A549 (cell line): ENCODE results near the gene THRA. TPM values are rescaled to one million over a fixed set of nuclear protein-coding genes. Genes with fewer than 3 reads are reported as not detected.

Experiments used
- ATAC-seq, 2 experiments: fragments of 200-7000 bp in 1 of 2; fragments of >200 bp in 1 of 2; cut with Nextera tagmentation in 1 of 2; cut with Tn5 transposase in 1 of 2; 3 replicates each; pipeline versions ENCODE4 v1.8.0 to v1.9.1; 2018 to 2020; ENCODE audit warnings: mild to moderate bottlenecking in 1 of 2, moderate library complexity in 1 of 2
- CTCF ChIA-PET: fragments of 300-600 bp; sonication (Branson Sonifier 250); formaldehyde crosslinking; extraction: SDS; loops from one replicate; lab custom pipeline; 2021; ENCODE audit warnings: antibody characterized with exemption, inconsistent platforms; lab: Yijun Ruan, JAX
- POLR2A ChIA-PET: fragments of 350-600 bp; formaldehyde crosslinking; extraction: SDS; loops from one replicate; lab custom pipeline; 2021; ENCODE audit warnings: antibody characterized with exemption, inconsistent platforms; lab: Yijun Ruan, JAX
- DNase-seq, 2 experiments: peaks; one replicate each; pipeline versions ENCODE4 v3.0.0 to v3.0.0-alpha.2; 2011 to 2016; ENCODE audit warnings: low read depth in 1 of 2, low spot score in 1 of 2
- FAIRE-seq: peaks from 2 replicates; lab custom pipeline; 2011; peaks lifted over from hg19 to GRCh38; lab: Jason Lieb, UNC
- H3K27ac ChIP-seq, 2 experiments: fragments of >200 bp; sonication (Bioruptor Twin); formaldehyde crosslinking; 3 replicates each; pipeline ENCODE4 v1.5.1; 2016 to 2017
- H3K4me1 ChIP-seq: fragments of >200 bp; sonication (Bioruptor Twin); formaldehyde crosslinking; 3 replicates; pipeline ENCODE4 v1.6.1; 2016
- H3K4me2 ChIP-seq: fragments of >200 bp; sonication (Bioruptor Twin); formaldehyde crosslinking; 3 replicates; pipeline ENCODE4 v1.6.1; 2016
- H3K4me3 ChIP-seq: fragments of >200 bp; sonication (Bioruptor Twin); formaldehyde crosslinking; 3 replicates; pipeline ENCODE4 v1.5.1; 2016
- H3K9me3 ChIP-seq: fragments of >200 bp; sonication (Bioruptor Twin); formaldehyde crosslinking; 3 replicates; pipeline ENCODE4 v1.6.1; 2016
- CBX2 ChIP-seq: fragments of 200-600 bp; sonication (generic); IDR thresholded peaks from 2 replicates; pipeline ENCODE4 v1.6.1; 2016; ENCODE audit warnings: low read depth, mild to moderate bottlenecking, borderline replicate concordance
- CBX8 ChIP-seq: fragments of 200-600 bp; sonication (generic); IDR thresholded peaks from 2 replicates; pipeline ENCODE4 v1.6.1; 2016
- CHD4 ChIP-seq: fragments of 200-600 bp; sonication (generic); IDR thresholded peaks from 2 replicates; pipeline ENCODE4 v1.6.1; 2016; ENCODE audit warnings: antibody characterized with exemption, mild to moderate bottlenecking, borderline replicate concordance
- ELK1 ChIP-seq: fragments of 150-350 bp; IDR thresholded peaks from 2 replicates; pipeline ENCODE4 v1.6.1; 2014; ENCODE audit warnings: low read depth, mild to moderate bottlenecking, low read length
- EP300 ChIP-seq, 2 experiments: fragments of >200 bp; sonication (Bioruptor Twin); formaldehyde crosslinking; IDR thresholded peaks; 2 replicates in 1 of 2; 3 replicates in 1 of 2; pipeline ENCODE4 v1.6.1; 2016 to 2017
- HDAC2 ChIP-seq: fragments of 200-600 bp; sonication (generic); IDR thresholded peaks from 2 replicates; pipeline ENCODE4 v1.6.1; 2016
- HOXB5 ChIP-seq: fragments of 250-450 bp; sonication (Bioruptor Pico); IDR thresholded peaks from 2 replicates; pipeline ENCODE4 v1.5.0; 2020; ENCODE audit warnings: mild to moderate bottlenecking, moderate library complexity
- JUNB ChIP-seq: fragments of >200 bp; sonication (Bioruptor Twin); formaldehyde crosslinking; IDR thresholded peaks from 2 replicates; pipeline ENCODE4 v1.6.1; 2016
- KDM1A ChIP-seq: fragments of 200-600 bp; sonication (generic); IDR thresholded peaks from 2 replicates; pipeline ENCODE4 v1.6.1; 2016; ENCODE audit warnings: low read depth, mild to moderate bottlenecking
- KDM5A ChIP-seq: fragments of 200-600 bp; sonication (generic); IDR thresholded peaks from 2 replicates; pipeline ENCODE4 v1.6.1; 2016; ENCODE audit warnings: antibody characterized with exemption, mild to moderate bottlenecking
- MAZ ChIP-seq: fragments of 150-350 bp; IDR thresholded peaks from 2 replicates; pipeline ENCODE4 v1.6.1; 2014; ENCODE audit warnings: antibody characterized with exemption, low read depth, low read length, borderline replicate concordance
- MYC ChIP-seq: IDR thresholded peaks from 2 replicates; pipeline ENCODE4 v1.6.1; 2012; ENCODE audit warnings: mild to moderate bottlenecking, inconsistent platforms, low read length, improper control_type of control experiment, borderline replicate concordance
- NPAS2 ChIP-seq: fragments of 250-450 bp; sonication (Bioruptor Pico); IDR thresholded peaks from 2 replicates; pipeline ENCODE4 v1.8.0; 2022; ENCODE audit warnings: mild to moderate bottlenecking, moderate library complexity, borderline replicate concordance
- NR3C1 ChIP-seq: fragments of >200 bp; sonication (Bioruptor Twin); formaldehyde crosslinking; IDR thresholded peaks from 3 replicates; pipeline ENCODE4 v1.6.1; 2017
- PHF8 ChIP-seq: fragments of 200-600 bp; sonication (generic); IDR thresholded peaks from 2 replicates; pipeline ENCODE4 v1.6.1; 2016; ENCODE audit warnings: low read depth, mild to moderate bottlenecking, antibody characterized with exemption, moderate library complexity, borderline replicate concordance
- POLR2AphosphoS2 ChIP-seq: conservative IDR thresholded peaks from 2 replicates; pipeline ENCODE4 v1.6.1; 2012; ENCODE audit warnings: low read length, improper control_type of control experiment, inconsistent platforms
- RCOR1 ChIP-seq: fragments of 150-350 bp; IDR thresholded peaks from 2 replicates; pipeline ENCODE4 v1.6.1; 2014; ENCODE audit warnings: antibody characterized with exemption, low read length, low read depth
- RFX5 ChIP-seq: fragments of 450-650 bp; IDR thresholded peaks from 2 replicates; pipeline ENCODE4 v1.7.1; 2014; ENCODE audit warnings: antibody characterized with exemption, mild to moderate bottlenecking, moderate library complexity
- SREBF2 ChIP-seq: fragments of 450-650 bp; IDR thresholded peaks from 2 replicates; pipeline ENCODE4 v1.6.1; 2014; ENCODE audit warnings: mild to moderate bottlenecking, moderate library complexity
- ZC3H11A ChIP-seq: fragments of 450-650 bp; IDR thresholded peaks from 2 replicates; pipeline ENCODE4 v1.6.1; 2014; ENCODE audit warnings: antibody characterized with exemption, mild to moderate bottlenecking
- ZNF302 ChIP-seq: fragments of 250-450 bp; sonication (Bioruptor Pico); IDR thresholded peaks from 2 replicates; pipeline ENCODE4 v1.9.0; 2021; ENCODE audit warnings: inconsistent platforms, mild to moderate bottlenecking, moderate library complexity
- WGBS: methylation state at CpG from one replicate; pipeline ENCODE4 v1.1.6; 2017; ENCODE audit errors: missing lambda C conversion rate; 5-methylcytosine and 5-hydroxymethylcytosine counted together
- polyA plus RNA-seq, 4 experiments: library from polyadenylated mRNA; depleted of rRNA in 3 of 4; stranded (reverse); fragments of >200 nt; fragmentation: RNase III in 1 of 4; extraction: RNeasy Plus Mini Kit Qiagen cat#74134 plus additional on column Dnase treatment in 1 of 4; gene quantifications; 2 replicates in 3 of 4; 3 replicates in 1 of 4; pipeline ENCODE4 v1.2.3, GENCODE V29; 2011 to 2017
- TF ChIP-seq, protein P1 (sequence below): fragments of >200 bp; sonication (Bioruptor Twin); formaldehyde crosslinking; IDR thresholded peaks from 2 replicates; pipeline ENCODE4 v1.6.1; 2016
- TF ChIP-seq, protein P2 (sequence below): IDR thresholded peaks from 2 replicates; pipeline ENCODE4 v1.6.1; 2012; ENCODE audit warnings: low read depth, borderline replicate concordance
- TF ChIP-seq, protein P3 (sequence below): IDR thresholded peaks from 2 replicates; pipeline ENCODE4 v1.6.1; 2012
- TF ChIP-seq, protein P4 (sequence below): fragments of >200 bp; sonication (Bioruptor Twin); formaldehyde crosslinking; IDR thresholded peaks from 3 replicates; pipeline ENCODE4 v1.6.1; 2016
- TF ChIP-seq, protein P5 (sequence below): fragments of 450-650 bp; IDR thresholded peaks from 2 replicates; pipeline ENCODE4 v1.6.1; 2014; ENCODE audit warnings: antibody characterized with exemption
- TF ChIP-seq, protein P6 (sequence below): fragments of 250-450 bp; sonication (Bioruptor Pico); IDR thresholded peaks from 2 replicates; pipeline ENCODE4 v1.5.0; 2021; ENCODE audit warnings: mild to moderate bottlenecking, moderate library complexity, borderline replicate concordance

THRA gene
- polyA plus RNA-seq, 2 of the 4 experiments (the other 2 are of a cell fraction), result 20.1 to 22.5 TPM

- no peaks in the 10 kb centered on the region for H3K9me3 ChIP-seq
- 76% methylated on average over 3 of the region's 3 CpGs for WGBS
- H3K4me3 ChIP-seq, result no peak overlapping the region
- FAIRE-seq, result no peak
- TF ChIP-seq KDM5A (no peak), ELK1 (no peak), CHD4 (no peak), RFX5 (no peak), POLR2AphosphoS2 (no peak), NR3C1 (no peak), KDM1A (no peak), NPAS2 (CRISPR knock-in tag) (no peak), CBX2 (no peak), ZNF302 (CRISPR knock-in tag) (no peak), EP300 (IDR thresholded peaks at IDR 0.05) (no peak)
- TF ChIP-seq, protein P1, sequence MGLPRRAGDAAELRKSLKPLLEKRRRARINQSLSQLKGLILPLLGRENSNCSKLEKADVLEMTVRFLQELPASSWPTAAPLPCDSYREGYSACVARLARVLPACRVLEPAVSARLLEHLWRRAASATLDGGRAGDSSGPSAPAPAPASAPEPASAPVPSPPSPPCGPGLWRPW, result no peak
- TF ChIP-seq, protein P2, sequence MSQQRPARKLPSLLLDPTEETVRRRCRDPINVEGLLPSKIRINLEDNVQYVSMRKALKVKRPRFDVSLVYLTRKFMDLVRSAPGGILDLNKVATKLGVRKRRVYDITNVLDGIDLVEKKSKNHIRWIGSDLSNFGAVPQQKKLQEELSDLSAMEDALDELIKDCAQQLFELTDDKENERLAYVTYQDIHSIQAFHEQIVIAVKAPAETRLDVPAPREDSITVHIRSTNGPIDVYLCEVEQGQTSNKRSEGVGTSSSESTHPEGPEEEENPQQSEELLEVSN, result no peak
- TF ChIP-seq, protein P3, sequence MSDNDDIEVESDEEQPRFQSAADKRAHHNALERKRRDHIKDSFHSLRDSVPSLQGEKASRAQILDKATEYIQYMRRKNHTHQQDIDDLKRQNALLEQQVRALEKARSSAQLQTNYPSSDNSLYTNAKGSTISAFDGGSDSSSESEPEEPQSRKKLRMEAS, result no peak
- TF ChIP-seq, protein P4, sequence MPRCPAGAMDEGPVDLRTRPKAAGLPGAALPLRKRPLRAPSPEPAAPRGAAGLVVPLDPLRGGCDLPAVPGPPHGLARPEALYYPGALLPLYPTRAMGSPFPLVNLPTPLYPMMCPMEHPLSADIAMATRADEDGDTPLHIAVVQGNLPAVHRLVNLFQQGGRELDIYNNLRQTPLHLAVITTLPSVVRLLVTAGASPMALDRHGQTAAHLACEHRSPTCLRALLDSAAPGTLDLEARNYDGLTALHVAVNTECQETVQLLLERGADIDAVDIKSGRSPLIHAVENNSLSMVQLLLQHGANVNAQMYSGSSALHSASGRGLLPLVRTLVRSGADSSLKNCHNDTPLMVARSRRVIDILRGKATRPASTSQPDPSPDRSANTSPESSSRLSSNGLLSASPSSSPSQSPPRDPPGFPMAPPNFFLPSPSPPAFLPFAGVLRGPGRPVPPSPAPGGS, result no peak
- TF ChIP-seq, protein P5, sequence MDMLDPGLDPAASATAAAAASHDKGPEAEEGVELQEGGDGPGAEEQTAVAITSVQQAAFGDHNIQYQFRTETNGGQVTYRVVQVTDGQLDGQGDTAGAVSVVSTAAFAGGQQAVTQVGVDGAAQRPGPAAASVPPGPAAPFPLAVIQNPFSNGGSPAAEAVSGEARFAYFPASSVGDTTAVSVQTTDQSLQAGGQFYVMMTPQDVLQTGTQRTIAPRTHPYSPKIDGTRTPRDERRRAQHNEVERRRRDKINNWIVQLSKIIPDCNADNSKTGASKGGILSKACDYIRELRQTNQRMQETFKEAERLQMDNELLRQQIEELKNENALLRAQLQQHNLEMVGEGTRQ, result no peak
- peaks cover 60% of the 10 kb centered on the region for H3K4me1 ChIP-seq
- peak overlapping the region; percentile 59 for H3K4me2 ChIP-seq
- DNase-seq, result no peak
- H3K27ac ChIP-seq, result peak overlapping the region; percentile 63 to 89
- ChIA-PET CTCF (interaction anchor here (0.6 to 17.1 kb wide), 18 partner anchors 9 to 1687 kb away, joined by 3 to 390 read pairs (median 5); partner anchors contain the start of genes CSF3 and THRA), POLR2A (interaction anchor here (0.7 to 7.1 kb wide), 2 partner anchors 9 to 29 kb away, joined by 4 to 173 read pairs; no protein-coding TSS in a partner anchor)
- no peak for ATAC-seq
Measured at GRCh38 chr17:40103071-40103661, 40.4 kb downstream of the THRA start.

DNA sequence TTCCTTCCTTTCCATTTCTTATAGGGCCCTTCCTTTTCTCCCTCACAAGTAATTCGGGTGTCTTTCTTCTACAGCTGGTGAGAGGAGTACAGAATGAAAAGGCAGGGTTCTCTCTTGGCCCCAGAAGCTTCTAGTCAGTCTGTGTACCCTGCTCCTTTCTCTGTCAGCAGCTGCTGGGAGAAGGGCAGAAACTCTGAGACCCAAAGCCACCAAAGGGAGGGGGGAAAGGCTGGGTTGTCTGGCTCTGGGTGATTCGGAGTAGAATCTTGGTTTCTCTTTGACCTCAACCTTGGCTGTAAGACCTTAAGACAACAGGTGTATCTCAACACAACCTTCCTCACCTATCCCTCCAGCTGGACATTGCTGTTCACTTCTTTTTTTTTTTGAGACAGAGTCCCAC lies 40.9 kb downstream of the THRA start:
- peak overlapping the region; percentile 63 to 89 for H3K27ac ChIP-seq
- ChIA-PET POLR2A (interaction anchor here (7.1 kb wide), 1 partner anchor 9 kb away, joined by 173 read pairs; no protein-coding TSS in a partner anchor), CTCF (interaction anchor here (0.7 to 17.1 kb wide), 13 partner anchors 9 to 1688 kb away, joined by 3 to 390 read pairs (median 6); partner anchors contain the start of genes CSF3 and THRA)

More for the DNA sequence above, 40.9 kb downstream of the THRA start:
- Histone ChIP-seq H3K4me3 (no peak overlapping the region), H3K4me2 (peak overlapping the region; percentile 59; the same call in 1 of the 3 replicates), H3K4me1 (peaks cover 60% of the 10 kb centered on the region), H3K9me3 (no peaks in the 10 kb centered on the region)
- 91% methylated on average over 2 of the region's 2 CpGs for WGBS
- DNase-seq (no peak), FAIRE-seq (no peak), ATAC-seq (no peak)
- no peak for TF ChIP-seq ZC3H11A
- no peak for TF ChIP-seq RCOR1
- TF ChIP-seq, protein P6, sequence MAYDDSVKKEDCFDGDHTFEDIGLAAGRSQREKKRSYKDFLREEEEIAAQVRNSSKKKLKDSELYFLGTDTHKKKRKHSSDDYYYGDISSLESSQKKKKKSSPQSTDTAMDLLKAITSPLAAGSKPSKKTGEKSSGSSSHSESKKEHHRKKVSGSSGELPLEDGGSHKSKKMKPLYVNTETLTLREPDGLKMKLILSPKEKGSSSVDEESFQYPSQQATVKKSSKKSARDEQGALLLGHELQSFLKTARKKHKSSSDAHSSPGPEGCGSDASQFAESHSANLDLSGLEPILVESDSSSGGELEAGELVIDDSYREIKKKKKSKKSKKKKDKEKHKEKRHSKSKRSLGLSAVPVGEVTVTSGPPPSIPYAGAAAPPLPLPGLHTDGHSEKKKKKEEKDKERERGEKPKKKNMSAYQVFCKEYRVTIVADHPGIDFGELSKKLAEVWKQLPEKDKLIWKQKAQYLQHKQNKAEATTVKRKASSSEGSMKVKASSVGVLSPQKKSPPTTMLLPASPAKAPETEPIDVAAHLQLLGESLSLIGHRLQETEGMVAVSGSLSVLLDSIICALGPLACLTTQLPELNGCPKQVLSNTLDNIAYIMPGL (CRISPR knock-in tag), result no peak
- no peak for TF ChIP-seq MYC
- TF ChIP-seq HOXB5 (CRISPR knock-in tag), result no peak
- no peak for TF ChIP-seq JUNB
- TF ChIP-seq, protein P4, result no peak
- no peak for TF ChIP-seq CBX2
- TF ChIP-seq CBX8, result no peak
- no peak for TF ChIP-seq NR3C1
- no peak for TF ChIP-seq HDAC2
- TF ChIP-seq MAZ, result no peak
- no peak for TF ChIP-seq PHF8
- TF ChIP-seq, protein P3, result no peak
- TF ChIP-seq SREBF2, result no peak
